HG03097 (cell line): ENCODE data around the gene GBX2.
"Not testable (repeated sequence)": the region's sequence is repeated elsewhere in the genome, so short reads cannot be mapped to it uniquely, and the experiment has no call there.

Experiments used
- ATAC-seq: cut with Tn5 transposase; IDR thresholded peaks from one replicate; pipeline ENCODE4 v1.9.1; 2021; ENCODE audit not compliant: unreplicated experiment, low FRiP score

The GBX2 gene

GRCh38 chr2:236157815-236158498 is 10.2 kb downstream of the GBX2 start:
- no peak for ATAC-seq

GRCh38 chr2:236157366-236157765 is 10.8 kb downstream of the GBX2 start:
- ATAC-seq, result no peak

GRCh38 chr2:236156860-236157194 is 11.4 kb downstream of the GBX2 start:
- no peak for ATAC-seq

GRCh38 chr2:236156095-236156859 is 11.9 kb downstream of the GBX2 start:
- no peak for ATAC-seq

GRCh38 chr2:236155406-236155805 is 12.8 kb downstream of the GBX2 start:
- ATAC-seq, result no peak

- ATAC-seq, result no peak
Measured at GRCh38 chr2:236146436-236146835, 21.8 kb downstream of the GBX2 start.

GRCh38 chr2:236143811-236144210 is 24.4 kb downstream of the GBX2 start:
- ATAC-seq, result no peak

GRCh38 chr2:236141616-236142015 is 26.6 kb downstream of the GBX2 start:
- ATAC-seq, result not testable (repeated sequence)

- no peak for ATAC-seq
Measured at GRCh38 chr2:236137066-236137465, 31.1 kb downstream of the GBX2 start.

- no peak for ATAC-seq
Measured at GRCh38 chr2:236136538-236136937, 31.6 kb downstream of the GBX2 start.

- no peak for ATAC-seq
Measured at GRCh38 chr2:236133410-236134012, 34.7 kb downstream of the GBX2 start.

- ATAC-seq, result no peak
Measured at GRCh38 chr2:236131073-236131692, 37.0 kb downstream of the GBX2 start.

GRCh38 chr2:236130349-236130998 is 37.7 kb downstream of the GBX2 start:
- ATAC-seq, result no peak

GRCh38 chr2:236129935-236130334 is 38.3 kb downstream of the GBX2 start:
- ATAC-seq, result no peak

GRCh38 chr2:236128321-236128720 is 39.9 kb downstream of the GBX2 start:
- ATAC-seq, result no peak

GRCh38 chr2:236127010-236127409 is 41.2 kb downstream of the GBX2 start:
- no peak for ATAC-seq

GRCh38 chr2:236125541-236125940 is 42.6 kb downstream of the GBX2 start:
- no peak for ATAC-seq

GRCh38 chr2:236124182-236124893 is 43.8 kb downstream of the GBX2 start:
- no peak for ATAC-seq

- ATAC-seq, result no peak
Measured at GRCh38 chr2:236123716-236124115, 44.5 kb downstream of the GBX2 start.

- no peak for ATAC-seq
Measured at GRCh38 chr2:236122236-236122635, 46.0 kb downstream of the GBX2 start.
